HG02798 (cell line): ENCODE data around the gene RIMKLA.

Experiments used
- ATAC-seq: cut with Tn5 transposase; IDR thresholded peaks from one replicate; pipeline ENCODE4 v1.9.1; 2021; ENCODE audit warnings: mild to moderate bottlenecking; ENCODE audit not compliant: unreplicated experiment, poor library complexity

RIMKLA gene

GRCh38 chr1:42370876-42371549, 9.6 kb upstream of the RIMKLA start:
- no peak for ATAC-seq

GRCh38 chr1:42372796-42373195, 7.8 kb upstream of the RIMKLA start:
- no peak for ATAC-seq

- peak; percentile 46 for ATAC-seq
Measured at GRCh38 chr1:42379794-42380585, 602 bp upstream of the RIMKLA start.

- ATAC-seq: no peak
Measured at GRCh38 chr1:42381280-42381673, 685 bp downstream of the RIMKLA start.

- ATAC-seq: no peak
Measured at GRCh38 chr1:42385283-42385682, 4.7 kb downstream of the RIMKLA start.

GRCh38 chr1:42386051-42386450, 5.5 kb downstream of the RIMKLA start:
- no peak for ATAC-seq

- ATAC-seq: no peak
Measured at GRCh38 chr1:42392255-42392654, 11.7 kb downstream of the RIMKLA start.

- ATAC-seq: no peak
Measured at GRCh38 chr1:42392967-42393848, 12.6 kb downstream of the RIMKLA start.

- ATAC-seq: no peak
Measured at GRCh38 chr1:42399315-42400100, 18.9 kb downstream of the RIMKLA start.

GRCh38 chr1:42403880-42404400, 23.3 kb downstream of the RIMKLA start:
- ATAC-seq: no peak

GRCh38 chr1:42414551-42415496, 34.2 kb downstream of the RIMKLA start:
- no peak for ATAC-seq

GRCh38 chr1:42417166-42417565, 36.6 kb downstream of the RIMKLA start:
- no peak for ATAC-seq

- ATAC-seq: no peak
Measured at GRCh38 chr1:42418516-42418915, 37.9 kb downstream of the RIMKLA start.

- no peak for ATAC-seq
Measured at GRCh38 chr1:42419126-42419821, 38.7 kb downstream of the RIMKLA start.

GRCh38 chr1:42420121-42420520, 39.5 kb downstream of the RIMKLA start:
- ATAC-seq: no peak

- ATAC-seq: no peak
Measured at GRCh38 chr1:42420911-42421585, 40.5 kb downstream of the RIMKLA start.

GRCh38 chr1:42422737-42423136, 42.1 kb downstream of the RIMKLA start:
- no peak for ATAC-seq

- no peak for ATAC-seq
Measured at GRCh38 chr1:42423681-42424080, 43.1 kb downstream of the RIMKLA start.
